OCI-LY1 (cell line): ENCODE results near the gene OR6B2.

Source experiments
- CTCF ChIP-seq: fragments of 200-600 bp; sonication (generic), shearing (Covaris generic); IDR thresholded peaks from 2 replicates; pipeline ENCODE4 v1.5.1; 2017; ENCODE audit warnings: mild to moderate bottlenecking, antibody characterized with exemption, low read length, moderate library complexity, mixed read lengths
- EZH2 ChIP-seq: fragments of 200-600 bp; sonication (generic), shearing (Covaris generic); IDR thresholded peaks from 2 replicates; pipeline ENCODE4 v1.8.0; 2017; ENCODE audit warnings: borderline replicate concordance, mixed run types, mild to moderate bottlenecking, antibody characterized with exemption, low read length, moderate library complexity, mixed read lengths

GRCh38 chr2:240042740-240043139 lies 12.5 kb upstream of the OR6B2 start:
- TF ChIP-seq EZH2 (no peak), CTCF (no peak)
